OCI-LY3 (cell line): ENCODE data around the gene FREY1.

Experiments used
- EZH2phosphoT487 ChIP-seq: fragments of 200-600 bp; shearing (Covaris generic); IDR thresholded peaks from 2 replicates; pipeline ENCODE4 v1.6.1; 2018; ENCODE audit warnings: antibody characterized with exemption, mixed run types, low read depth
- TF ChIP-seq, protein P1 (sequence below): fragments of 200-600, 300-600 bp; sonication (generic); IDR thresholded peaks from 2 replicates; pipeline ENCODE4 v1.5.1; 2014; ENCODE audit warnings: antibody characterized with exemption, low read length, low read depth

DNA sequence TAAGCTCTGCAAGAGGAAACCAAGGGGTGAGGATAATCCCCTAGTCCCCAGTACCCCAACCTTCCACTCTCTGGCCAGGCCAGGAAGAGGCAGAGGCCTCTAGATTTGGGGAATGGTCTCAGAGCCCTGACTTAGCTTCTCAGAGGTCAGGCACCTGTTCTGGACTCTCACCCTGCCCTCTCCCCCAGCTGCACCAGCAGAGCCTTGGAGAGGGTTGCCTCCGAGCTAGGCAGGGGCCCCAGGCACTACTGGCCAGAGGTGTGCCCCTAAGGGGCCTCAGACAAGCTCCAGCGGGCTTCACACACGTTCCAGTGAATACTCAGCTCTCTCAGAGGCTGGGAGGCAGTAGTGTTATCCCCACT lies 8.0 kb downstream of the FREY1 start:
- TF ChIP-seq, protein P1, sequence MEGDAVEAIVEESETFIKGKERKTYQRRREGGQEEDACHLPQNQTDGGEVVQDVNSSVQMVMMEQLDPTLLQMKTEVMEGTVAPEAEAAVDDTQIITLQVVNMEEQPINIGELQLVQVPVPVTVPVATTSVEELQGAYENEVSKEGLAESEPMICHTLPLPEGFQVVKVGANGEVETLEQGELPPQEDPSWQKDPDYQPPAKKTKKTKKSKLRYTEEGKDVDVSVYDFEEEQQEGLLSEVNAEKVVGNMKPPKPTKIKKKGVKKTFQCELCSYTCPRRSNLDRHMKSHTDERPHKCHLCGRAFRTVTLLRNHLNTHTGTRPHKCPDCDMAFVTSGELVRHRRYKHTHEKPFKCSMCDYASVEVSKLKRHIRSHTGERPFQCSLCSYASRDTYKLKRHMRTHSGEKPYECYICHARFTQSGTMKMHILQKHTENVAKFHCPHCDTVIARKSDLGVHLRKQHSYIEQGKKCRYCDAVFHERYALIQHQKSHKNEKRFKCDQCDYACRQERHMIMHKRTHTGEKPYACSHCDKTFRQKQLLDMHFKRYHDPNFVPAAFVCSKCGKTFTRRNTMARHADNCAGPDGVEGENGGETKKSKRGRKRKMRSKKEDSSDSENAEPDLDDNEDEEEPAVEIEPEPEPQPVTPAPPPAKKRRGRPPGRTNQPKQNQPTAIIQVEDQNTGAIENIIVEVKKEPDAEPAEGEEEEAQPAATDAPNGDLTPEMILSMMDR, result no peak
- TF ChIP-seq EZH2phosphoT487, result no peak
